Fibroblast of villous mesenchyme (primary cell): ENCODE results near the gene PKM. TPM values are rescaled to one million over a fixed set of nuclear protein-coding genes. Genes with fewer than 3 reads are reported as not detected.

Source experiments
- DNase-seq: peaks from one replicate; pipeline ENCODE4 v3.0.0-alpha.2; 2010; ENCODE audit warnings: low read depth
- H3K4me3 ChIP-seq: 2 replicates; pipeline ENCODE4 v1.5.1; 2011; ENCODE audit warnings: low read depth, mild to moderate bottlenecking, low read length
- total RNA-seq: library from RNA; depleted of rRNA; stranded (reverse); fragments of >200 nt; gene quantifications from 2 replicates; pipeline ENCODE4 v1.2.3, GENCODE V29; 2012
- TF ChIP-seq, protein P1 (sequence below): IDR thresholded peaks from 2 replicates; pipeline ENCODE4 v1.5.1; 2012; ENCODE audit warnings: low read depth, mild to moderate bottlenecking, low read length; ENCODE audit not compliant: insufficient read depth

The PKM gene
- total RNA-seq, 1 donor = 2,239 TPM

DNA sequence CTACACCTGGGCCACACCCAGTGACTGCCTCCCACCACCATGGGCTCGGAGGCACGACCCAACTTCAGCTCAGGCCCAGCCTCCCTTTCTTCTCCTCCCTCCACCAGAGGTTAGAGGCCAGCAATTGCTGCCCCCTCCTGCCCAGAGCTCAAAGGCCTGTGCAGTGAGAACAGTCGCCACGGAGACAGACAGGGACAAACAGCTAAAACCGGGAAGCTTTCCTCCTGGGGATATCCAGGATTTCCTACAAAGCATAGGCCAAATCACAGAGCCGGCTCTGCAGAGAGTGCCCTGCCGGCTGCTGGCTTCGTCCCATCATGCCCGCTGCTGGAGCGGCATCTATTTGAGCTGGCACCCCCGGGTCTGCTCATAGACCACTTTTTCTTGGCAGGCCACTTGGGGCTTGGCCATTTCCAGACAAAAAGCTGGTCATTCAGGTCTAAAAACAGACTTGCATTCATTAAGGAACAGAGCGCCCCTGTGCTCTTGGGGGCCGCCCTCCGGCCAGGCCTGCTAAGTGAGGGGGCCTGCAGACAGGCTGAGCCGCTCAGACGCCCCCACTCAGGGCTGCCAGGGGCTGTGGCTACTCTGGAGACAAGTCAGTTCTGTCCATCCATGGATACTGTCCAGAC is 50.9 kb downstream of the PKM start:
- TF ChIP-seq, protein P1, sequence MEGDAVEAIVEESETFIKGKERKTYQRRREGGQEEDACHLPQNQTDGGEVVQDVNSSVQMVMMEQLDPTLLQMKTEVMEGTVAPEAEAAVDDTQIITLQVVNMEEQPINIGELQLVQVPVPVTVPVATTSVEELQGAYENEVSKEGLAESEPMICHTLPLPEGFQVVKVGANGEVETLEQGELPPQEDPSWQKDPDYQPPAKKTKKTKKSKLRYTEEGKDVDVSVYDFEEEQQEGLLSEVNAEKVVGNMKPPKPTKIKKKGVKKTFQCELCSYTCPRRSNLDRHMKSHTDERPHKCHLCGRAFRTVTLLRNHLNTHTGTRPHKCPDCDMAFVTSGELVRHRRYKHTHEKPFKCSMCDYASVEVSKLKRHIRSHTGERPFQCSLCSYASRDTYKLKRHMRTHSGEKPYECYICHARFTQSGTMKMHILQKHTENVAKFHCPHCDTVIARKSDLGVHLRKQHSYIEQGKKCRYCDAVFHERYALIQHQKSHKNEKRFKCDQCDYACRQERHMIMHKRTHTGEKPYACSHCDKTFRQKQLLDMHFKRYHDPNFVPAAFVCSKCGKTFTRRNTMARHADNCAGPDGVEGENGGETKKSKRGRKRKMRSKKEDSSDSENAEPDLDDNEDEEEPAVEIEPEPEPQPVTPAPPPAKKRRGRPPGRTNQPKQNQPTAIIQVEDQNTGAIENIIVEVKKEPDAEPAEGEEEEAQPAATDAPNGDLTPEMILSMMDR = no peak
- no peak overlapping the region for H3K4me3 ChIP-seq
- no peak for DNase-seq

DNA sequence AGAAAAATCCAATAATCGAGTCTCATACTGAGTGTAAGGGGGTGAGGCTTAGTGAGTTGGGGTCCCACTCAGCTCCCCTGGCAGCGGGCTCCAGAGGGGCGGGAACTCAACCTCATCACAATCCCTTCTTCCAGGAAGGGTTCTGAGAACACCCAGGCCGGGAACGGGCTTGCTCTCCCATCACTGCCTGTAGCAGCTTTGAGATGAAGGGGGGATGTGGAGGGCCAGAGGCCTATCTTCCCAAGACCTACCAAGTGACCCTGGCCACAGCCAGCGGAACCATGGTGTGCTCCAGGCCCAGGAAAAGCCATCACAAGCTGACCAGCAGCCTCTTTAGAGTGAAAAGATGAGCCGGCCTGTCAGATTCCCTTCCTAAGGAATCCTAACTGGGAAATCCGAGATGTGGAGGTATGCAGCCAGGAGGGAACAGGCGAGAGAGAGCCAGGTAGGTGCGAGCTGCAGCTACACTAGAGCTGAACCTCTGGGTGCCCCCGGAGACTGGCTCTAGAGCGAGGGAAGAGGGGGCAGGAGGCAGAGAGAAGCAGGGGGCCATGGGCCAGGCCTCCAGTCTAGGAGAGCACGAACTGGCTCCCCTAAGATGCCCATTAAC is 51.9 kb downstream of the PKM start:
- no peak overlapping the region for H3K4me3 ChIP-seq
- no peak for DNase-seq
- TF ChIP-seq, protein P1 = no peak

DNA sequence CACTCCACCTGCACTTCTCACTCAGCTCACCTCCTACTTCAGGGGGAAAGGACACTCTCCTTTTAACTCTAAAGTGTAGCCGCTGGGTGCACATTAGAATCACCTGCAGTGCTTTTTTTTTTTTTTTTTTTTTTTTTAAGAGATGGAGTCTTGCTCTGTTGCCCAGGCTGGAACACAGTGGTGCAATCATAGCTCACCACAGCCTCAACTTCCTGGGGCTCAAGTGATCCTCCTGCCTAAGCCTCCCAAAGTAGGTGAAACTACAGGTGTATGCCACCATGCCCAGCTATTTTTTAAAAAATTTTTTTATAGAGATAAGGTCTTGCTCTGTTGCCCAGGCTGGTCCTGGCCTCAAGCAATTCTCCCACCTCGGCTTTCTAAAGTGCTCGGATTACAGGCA is 54.2 kb downstream of the PKM start:
- TF ChIP-seq, protein P1 = no peak
- DNase-seq = no peak
- no peak overlapping the region for H3K4me3 ChIP-seq

DNA sequence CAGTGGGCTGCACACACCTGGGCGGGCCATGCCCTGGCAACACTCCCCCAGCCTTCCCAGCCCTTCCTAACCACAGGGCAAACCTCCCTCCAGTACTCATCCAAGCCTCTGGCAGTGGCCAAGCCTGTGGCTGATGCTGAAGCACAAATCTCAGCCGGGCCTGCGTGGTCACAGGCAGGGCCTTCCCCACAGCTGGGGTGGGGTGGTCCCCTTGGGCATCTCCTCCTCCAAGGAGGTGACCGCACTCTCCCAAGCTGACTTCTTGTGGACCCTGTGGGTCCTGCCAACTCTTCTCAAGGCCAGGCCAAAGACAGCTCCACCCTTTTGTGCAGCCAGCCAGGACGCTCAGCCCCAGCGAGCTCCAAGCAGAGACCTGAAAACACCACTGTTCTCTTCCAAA is 54.8 kb downstream of the PKM start:
- DNase-seq = no peak
- H3K4me3 ChIP-seq = no peak overlapping the region

DNA sequence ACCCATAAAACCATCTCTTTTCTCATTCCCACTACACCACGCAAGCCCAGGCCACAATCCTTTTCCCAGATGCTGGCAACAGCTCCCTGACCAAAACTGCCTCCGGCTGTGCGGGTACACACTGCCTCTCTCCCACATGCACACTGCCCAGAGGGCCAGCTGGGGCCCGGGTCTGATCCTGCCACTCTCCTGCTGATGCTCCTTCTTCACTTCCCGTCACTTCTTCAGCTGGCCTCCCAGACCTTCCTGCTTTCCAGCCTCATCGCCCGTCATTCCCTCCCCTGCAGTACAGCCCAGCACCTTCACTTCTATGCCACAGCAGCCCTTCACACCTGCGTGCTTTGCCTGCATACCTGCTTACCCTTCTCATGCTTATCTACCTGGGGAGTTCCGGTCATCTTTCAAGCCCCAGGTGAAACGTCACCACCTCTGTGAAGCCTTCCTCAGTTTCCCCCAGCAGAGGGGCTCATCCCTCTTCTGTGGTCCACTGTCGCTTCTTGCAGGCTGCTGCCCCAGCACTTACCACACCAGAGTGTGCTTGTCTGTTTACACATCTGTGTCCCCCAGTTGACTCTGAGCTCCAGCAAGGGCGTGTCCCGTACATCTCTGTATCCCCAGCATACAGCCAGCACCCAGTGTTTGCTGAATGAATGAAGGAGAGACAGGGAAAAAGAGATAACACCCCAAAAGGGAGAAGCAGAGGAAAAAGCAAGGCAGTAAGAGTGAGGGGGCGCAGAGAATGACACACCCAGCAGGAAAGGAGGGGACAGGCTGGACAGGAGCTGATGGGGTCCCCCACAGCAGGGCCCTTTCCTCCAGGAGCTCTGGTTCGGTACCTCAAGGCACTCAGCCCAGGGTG is 55.6 kb downstream of the PKM start:
- TF ChIP-seq, protein P1 = no peak
- no peak for DNase-seq
- no peak overlapping the region for H3K4me3 ChIP-seq

More for the DNA sequence above, 54.8 kb downstream of the PKM start:
- TF ChIP-seq, protein P1 = no peak

DNA sequence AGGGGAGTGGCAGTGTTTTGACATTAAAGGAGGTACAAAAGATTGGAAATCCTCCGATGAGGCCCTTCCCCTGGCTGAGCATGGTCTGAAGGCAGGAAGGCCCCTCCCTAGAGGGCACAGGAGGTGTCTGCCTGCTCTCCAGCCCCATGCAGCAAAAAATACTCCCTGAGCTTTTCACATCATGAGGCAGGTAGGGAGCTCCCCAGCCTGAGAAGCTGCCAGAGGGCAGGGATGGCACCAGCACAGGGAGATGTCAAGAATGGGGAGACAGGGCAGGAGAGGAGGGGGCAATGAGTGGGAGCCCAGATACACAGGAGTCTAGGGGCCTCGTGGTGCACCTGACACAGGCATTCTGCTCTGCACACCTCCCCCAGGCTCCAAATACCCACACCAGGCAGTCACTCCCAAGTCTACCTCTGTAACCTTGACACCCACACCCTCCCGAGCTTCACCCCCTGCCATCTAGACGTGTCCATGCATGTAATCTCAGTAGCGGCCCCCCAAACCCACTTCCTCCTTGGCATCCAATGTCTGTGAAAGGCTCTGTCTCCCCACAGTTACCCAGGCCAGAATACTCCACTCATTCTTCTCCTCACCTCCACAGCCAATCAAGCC is 56.3 kb downstream of the PKM start:
- DNase-seq = no peak

More for the DNA sequence above, 56.3 kb downstream of the PKM start:
- no peak overlapping the region for H3K4me3 ChIP-seq
- TF ChIP-seq, protein P1 = no peak
